Measurements from ENCODE around the gene OPTC. TPM values are rescaled to one million over a fixed set of nuclear protein-coding genes. Genes with fewer than 3 reads are reported as not detected.

Gene OPTC
- total and polyA plus RNA-seq, 2 of the 8 experiments (the other 6 are each of a cell fraction or from before 2014, with no cell fraction given) = 1.1 to 4.0 TPM

DNA sequence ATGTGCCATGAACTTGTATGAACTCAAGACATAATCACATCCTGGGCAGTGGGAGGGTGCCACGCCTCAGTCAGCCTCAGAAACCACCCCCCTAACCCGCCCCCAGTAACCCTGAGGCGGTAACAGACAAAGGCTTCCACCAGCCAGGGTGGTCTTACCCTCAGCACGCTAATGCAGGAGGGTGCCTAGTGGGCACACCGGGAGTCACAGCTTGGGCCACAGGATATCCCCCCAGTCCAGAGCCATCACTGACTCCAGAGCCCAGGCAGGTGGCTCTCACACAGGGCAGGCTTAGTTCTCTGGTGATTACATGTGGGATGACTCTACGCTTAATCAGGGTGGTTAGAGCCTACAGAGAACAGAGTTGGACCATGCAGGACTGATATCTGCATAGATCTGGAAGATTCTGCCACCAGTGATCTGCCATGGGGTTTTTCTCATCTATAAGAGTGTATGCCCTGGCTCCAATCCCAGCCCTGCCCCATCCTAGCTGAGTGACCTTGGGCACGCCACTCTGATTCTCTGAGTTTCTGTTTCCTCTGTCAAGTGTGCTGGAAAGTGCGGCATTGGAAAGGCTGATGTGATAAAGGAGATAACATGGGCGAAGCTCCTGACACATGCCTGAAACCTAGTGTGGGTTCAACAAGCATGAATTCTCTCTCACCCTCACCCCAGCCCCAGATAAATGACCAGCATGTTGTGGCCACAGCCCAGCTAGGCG, 27.3 kb downstream of the OPTC start:
- Histone ChIP-seq H2AK5ac (ENCODE audit: low read depth, low read length) (0 out of 2 replicates have a peak overlapping the region, but pooled peaks have one; percentile 45), H3K4ac (replicated peaks; ENCODE audit: insufficient read length, low read depth, low read length) (peak overlapping the region; percentile 1), H3K79me1 (ENCODE audit: low read depth, low read length) (no peaks in the 10 kb centered on the region), H3K36me3 (ENCODE audit: control insufficient read depth in 2 of 4, insufficient read depth in 4 of 4, low read length in 3 of 4) (no peaks in the 10 kb centered on the region), H3K14ac (ENCODE audit: insufficient read length) (no peak overlapping the region), H4K5ac (ENCODE audit: insufficient read length, low read depth, low read length) (no peak overlapping the region), H4K91ac (replicated peaks; ENCODE audit: insufficient read length, low read length) (no peak overlapping the region), H4K20me1 (replicated peaks in 1 of 2; ENCODE audit: control insufficient read depth in 1 of 2, insufficient read depth in 2 of 2, low read length in 2 of 2) (peaks cover 0 to 2% of the 10 kb centered on the region in 2 experiments), H2BK12ac (ENCODE audit: low read depth, low read length) (peak overlapping the region; percentile 70), H3K4me1 (replicated peaks in 1 of 4; ENCODE audit: control insufficient read depth in 3 of 4, insufficient read depth in 4 of 4, low read length in 3 of 4) (peaks cover 32 to 58% (median 43%) of the 10 kb centered on the region in 4 experiments), H3K27me3 (replicated peaks in 1 of 4; ENCODE audit: control insufficient read depth in 3 of 4, extremely low read depth in 1 of 4, insufficient read depth in 3 of 4, low read length in 3 of 4) (peaks cover 7 to 48% (median 45%) of the 10 kb centered on the region in 4 experiments), H3K9me3 (ENCODE audit: insufficient read depth in 2 of 2, low read depth in 1 of 2, low read length in 1 of 2) (no peaks in the 10 kb centered on the region), H2BK5ac (ENCODE audit: low read depth, low read length) (no peak overlapping the region; the same call in 1 of the 2 replicates), H3K4me2 (ENCODE audit: insufficient read depth in 1 of 2, low read depth in 2 of 2, low read length in 2 of 2) (no peak overlapping the region; a peak in 1 of 4 replicates), H3K9ac (replicated peaks in 1 of 4; ENCODE audit: extremely low read depth in 1 of 4, low read depth in 3 of 4, low read length in 3 of 4) (no peak overlapping the region), H3K23me2 (ENCODE audit: low read depth, low read length) (peaks cover 2% of the 10 kb centered on the region; the same call in 1 of the 2 replicates), H3K18ac (ENCODE audit: extremely low read depth, low read length) (peak overlapping the region; percentile 55; the same call in 1 of the 2 replicates), H3K23ac (ENCODE audit: insufficient read length) (no peak overlapping the region), H2BK15ac (ENCODE audit: low read length) (peak overlapping the region; percentile 95), H2BK120ac (replicated peaks; ENCODE audit: low read depth, low read length) (no peak overlapping the region), H2BK20ac (ENCODE audit: low read length) (0 out of 2 replicates have a peak overlapping the region, but pooled peaks have one; percentile 40), H4K8ac (ENCODE audit: extremely low read depth, insufficient read depth, low read length) (no peak overlapping the region), H3K56ac (replicated peaks; ENCODE audit: insufficient read length, low read depth, low read length) (no peak overlapping the region), H2AFZ (ENCODE audit: low read length) (no peak overlapping the region), H3K27ac (ENCODE audit: low read depth, low read length) (no peak overlapping the region), H3K4me3 (ENCODE audit: extremely low read depth in 1 of 4, insufficient read depth in 2 of 4, low read depth in 3 of 4, low read length in 4 of 4) (no peak overlapping the region), H3K79me2 (ENCODE audit: control insufficient read depth in 1 of 2, insufficient read depth in 2 of 2, low read length in 2 of 2) (no peaks in the 10 kb centered on the region)
- ChIA-PET POLR2A (ENCODE audit: partially characterized antibody) (interaction anchor here (0.6 kb wide), 1 partner anchor 27 kb away, joined by 3 read pairs; no protein-coding TSS in a partner anchor), CTCF (ENCODE audit: partially characterized antibody) (interaction anchor here (0.7 to 13.3 kb wide), 7 partner anchors 9 to 72 kb away, joined by 3 to 108 read pairs (median 5); no protein-coding TSS in a partner anchor)
- 78% methylated on average over 10 of the region's 10 CpGs; no CpG with 5 or more reads in 1 of the 2 experiments for WGBS, 2 experiments (ENCODE audit: extremely low coverage in 1 of 2, insufficient coverage in 1 of 2, insufficient read length in 1 of 2, insufficient replicate concordance in 2 of 2, low coverage in 1 of 2, low lambda C conversion rate in 2 of 2, missing lambda C conversion rate in 1 of 2)
- FAIRE-seq (no peak), DNase-seq (ENCODE audit: low read depth in 1 of 2, low spot score in 2 of 2) (no peak)
- no peak for TF ChIP-seq JUND (IDR thresholded peaks at IDR 0.05; ENCODE audit: low read length)
- TF ChIP-seq RNF2 (IDR thresholded peaks at IDR 0.05; ENCODE audit: borderline replicate concordance, low read depth, low read length, missing control alignments, poor library complexity, severe bottlenecking) = no peak
- TF ChIP-seq, protein P1, sequence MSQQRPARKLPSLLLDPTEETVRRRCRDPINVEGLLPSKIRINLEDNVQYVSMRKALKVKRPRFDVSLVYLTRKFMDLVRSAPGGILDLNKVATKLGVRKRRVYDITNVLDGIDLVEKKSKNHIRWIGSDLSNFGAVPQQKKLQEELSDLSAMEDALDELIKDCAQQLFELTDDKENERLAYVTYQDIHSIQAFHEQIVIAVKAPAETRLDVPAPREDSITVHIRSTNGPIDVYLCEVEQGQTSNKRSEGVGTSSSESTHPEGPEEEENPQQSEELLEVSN (IDR thresholded peaks at IDR 0.05) = no peak
- no peak for TF ChIP-seq ASH2L (IDR thresholded peaks at IDR 0.05; ENCODE audit: low read length)
